GM18520 (cell line): Measurements from ENCODE around the gene GMEB2.
A peak's percentile ranks its signal among the peaks of the same experiment; 100 is the strongest.
"Not testable (repeated sequence)": the region's sequence is repeated elsewhere in the genome, so short reads cannot be mapped to it uniquely, and the experiment has no call there.

Experiments
- ATAC-seq: cut with Tn5 transposase; IDR thresholded peaks from one replicate; pipeline ENCODE4 v1.9.1; 2021; ENCODE audit not compliant: unreplicated experiment

GMEB2 gene, protein sequence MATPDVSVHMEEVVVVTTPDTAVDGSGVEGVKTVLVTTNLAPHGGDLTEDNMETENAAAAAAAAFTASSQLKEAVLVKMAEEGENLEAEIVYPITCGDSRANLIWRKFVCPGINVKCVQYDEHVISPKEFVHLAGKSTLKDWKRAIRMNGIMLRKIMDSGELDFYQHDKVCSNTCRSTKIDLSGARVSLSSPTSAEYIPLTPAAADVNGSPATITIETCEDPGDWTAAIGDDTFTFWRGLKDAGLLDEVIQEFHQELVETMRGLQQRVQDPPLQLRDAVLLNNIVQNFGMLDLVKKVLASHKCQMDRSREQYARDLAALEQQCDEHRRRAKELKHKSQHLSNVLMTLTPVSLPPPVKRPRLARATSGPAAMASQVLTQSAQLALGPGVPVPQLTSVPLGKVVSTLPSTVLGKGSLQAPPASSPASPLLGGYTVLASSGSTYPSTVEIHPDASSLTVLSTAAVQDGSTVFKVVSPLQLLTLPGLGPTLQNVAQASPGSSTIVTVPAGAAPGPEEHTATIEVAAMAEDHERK

DNA sequence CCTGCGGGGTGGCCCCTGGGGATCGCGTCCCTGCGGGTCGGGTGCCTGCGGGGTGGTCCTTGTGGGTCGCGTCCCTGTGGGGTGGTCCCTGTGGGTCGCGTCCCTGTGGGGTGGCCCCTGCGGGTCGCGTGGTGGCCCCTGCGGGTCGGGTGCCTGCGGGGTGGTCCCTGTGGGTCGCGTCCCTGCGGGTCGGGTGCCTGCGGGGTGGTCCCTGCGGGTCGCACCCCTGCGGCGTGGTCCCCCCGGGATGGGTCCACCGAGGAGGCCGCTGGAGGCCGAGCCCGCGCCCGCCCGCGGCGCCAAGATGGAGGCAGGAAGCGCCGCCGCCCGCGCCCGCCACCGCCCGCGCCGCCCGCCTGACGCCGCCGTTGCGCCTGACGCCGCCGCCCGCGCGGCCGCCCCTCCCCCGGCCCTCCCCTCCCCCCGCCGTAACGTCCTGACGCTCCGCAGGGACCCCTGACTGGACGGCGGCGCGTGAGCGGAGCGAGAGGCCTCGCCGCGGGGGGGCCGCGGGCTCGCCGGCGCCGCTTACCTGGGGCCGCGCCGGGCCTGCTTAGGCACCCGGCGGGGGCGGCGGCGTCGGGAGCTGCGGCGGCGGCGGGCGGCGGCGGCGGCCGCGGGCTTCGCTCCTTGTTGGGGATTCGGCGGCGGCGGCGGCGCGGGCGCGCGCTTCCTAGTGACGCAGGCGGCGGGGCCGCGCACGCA is at the start of gene GMEB2:
Gene GMEB2 (minus strand): TSS at position 678 of the 705 bp plus-strand sequence. CDS start 7,704 bp downstream, outside the sequence.
- peak; percentile 26 for ATAC-seq

DNA sequence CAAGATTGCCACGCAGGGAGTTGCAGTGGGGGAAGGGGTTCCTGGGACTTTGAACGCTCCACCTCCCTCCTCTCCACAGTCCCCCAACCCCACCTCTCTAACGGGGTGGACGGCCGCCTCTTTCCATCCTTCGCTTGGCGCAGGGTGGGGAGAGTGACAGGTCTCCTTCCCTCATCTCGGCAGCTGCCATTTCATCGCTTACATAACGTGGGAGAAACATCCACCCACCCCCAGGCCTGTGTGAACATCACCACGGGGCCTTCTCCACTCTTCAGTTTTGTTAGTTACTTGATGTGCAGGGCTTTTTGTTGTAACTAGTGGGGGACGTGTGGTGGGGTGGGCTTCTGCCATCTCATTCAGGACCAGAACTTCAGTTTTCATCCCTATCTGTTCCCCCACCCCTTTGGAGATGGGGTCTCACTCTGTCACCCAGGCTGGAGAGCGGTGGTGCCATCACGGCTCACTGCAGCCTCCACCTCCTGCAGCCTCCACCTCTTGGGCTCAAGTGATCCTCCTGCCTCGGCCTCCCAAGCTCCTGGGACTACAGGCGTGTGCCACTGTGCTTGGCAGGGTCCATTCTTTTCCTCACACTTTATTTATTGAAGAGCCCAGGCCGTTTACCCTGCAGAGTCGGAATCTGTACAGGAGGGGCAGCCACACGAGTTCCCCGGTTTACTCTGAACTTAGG is 48.9 kb upstream of the GMEB2 start:
- no peak for ATAC-seq

GRCh38 chr20:63673951-63674350 is 47.0 kb upstream of the GMEB2 start:
- ATAC-seq: no peak

DNA sequence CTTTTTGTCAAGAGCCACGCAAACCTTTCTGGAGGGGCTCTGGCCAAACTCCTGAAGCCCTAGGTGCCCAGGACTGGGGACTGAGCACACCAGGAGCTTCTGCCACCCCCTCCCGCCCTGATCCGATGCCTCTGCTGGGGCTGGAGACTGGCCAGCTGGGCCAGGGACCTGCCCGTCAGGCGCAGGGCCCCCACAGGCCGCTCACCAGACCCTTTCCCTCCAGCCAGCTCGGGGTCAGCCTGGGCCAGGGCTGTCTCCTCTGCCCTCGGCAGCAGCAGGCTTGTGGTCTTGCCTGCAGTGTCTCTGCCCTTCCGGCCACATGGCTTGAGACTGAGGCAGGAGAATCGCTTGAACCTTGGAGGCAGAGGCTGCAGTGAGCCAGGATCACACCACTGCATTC is 45.8 kb upstream of the GMEB2 start:
- ATAC-seq: no peak

DNA sequence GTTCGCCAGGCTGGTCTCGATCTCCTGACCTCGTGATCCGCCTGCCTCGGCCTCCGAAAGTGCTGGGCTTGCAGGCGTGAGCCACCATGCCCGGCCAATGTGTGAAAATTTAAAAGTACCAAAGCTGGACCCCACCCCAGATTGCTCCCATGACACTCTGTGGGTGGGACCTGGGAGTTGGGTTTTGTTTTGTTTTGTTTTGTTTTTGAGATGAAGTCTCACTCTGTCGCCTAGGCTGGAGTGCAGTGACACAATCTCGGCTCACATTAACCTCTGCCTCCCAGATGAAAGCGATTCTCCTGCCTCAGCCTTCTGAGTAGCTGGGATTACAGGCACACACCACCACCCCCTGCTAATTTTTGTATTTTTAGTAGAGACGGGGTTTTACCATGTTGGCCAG is 44.8 kb upstream of the GMEB2 start:
- not testable (repeated sequence) for ATAC-seq

- no peak for ATAC-seq
Measured at GRCh38 chr20:63668351-63668750, 41.5 kb upstream of the GMEB2 start.

- ATAC-seq: no peak
Measured at GRCh38 chr20:63667858-63668257, 41.0 kb upstream of the GMEB2 start.

- ATAC-seq: no peak
Measured at GRCh38 chr20:63665708-63666107, 38.8 kb upstream of the GMEB2 start.

DNA sequence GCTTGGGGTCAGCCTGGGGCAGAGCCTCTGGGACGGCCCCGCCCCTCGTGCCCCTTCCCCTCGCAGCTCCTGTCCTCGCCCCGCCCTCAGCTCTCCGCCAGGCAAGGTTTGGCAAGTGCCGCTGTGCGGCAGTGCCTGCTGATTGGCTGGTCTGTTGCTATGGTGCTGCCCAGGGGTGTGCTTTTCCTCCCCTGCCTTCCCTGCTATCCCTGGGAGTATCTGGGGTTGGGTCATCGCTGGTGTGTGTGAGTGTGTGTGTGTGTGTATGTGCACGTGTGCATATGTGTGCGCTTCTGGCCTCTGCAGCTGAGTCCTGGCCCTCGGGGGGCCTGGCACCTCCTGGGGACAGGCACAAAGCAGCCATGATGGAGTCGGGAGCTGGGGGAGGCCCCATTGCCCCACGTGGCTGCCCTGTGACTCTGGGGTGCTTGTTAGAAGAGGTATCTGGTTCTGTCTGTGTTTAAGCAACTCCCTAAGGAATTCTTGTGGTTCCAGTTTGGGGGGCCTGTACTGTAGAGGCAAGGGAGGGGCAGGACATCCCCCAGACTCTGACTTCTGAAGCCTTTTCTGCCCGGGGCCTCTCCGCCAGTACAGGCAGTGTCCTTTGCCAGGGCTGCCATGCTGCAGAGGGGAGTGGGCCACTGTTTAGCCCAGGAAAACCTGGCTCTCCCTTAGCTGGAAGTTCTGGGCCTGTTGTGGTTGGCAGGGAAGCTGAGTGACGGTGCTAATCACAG is 38.1 kb upstream of the GMEB2 start:
- no peak for ATAC-seq

DNA sequence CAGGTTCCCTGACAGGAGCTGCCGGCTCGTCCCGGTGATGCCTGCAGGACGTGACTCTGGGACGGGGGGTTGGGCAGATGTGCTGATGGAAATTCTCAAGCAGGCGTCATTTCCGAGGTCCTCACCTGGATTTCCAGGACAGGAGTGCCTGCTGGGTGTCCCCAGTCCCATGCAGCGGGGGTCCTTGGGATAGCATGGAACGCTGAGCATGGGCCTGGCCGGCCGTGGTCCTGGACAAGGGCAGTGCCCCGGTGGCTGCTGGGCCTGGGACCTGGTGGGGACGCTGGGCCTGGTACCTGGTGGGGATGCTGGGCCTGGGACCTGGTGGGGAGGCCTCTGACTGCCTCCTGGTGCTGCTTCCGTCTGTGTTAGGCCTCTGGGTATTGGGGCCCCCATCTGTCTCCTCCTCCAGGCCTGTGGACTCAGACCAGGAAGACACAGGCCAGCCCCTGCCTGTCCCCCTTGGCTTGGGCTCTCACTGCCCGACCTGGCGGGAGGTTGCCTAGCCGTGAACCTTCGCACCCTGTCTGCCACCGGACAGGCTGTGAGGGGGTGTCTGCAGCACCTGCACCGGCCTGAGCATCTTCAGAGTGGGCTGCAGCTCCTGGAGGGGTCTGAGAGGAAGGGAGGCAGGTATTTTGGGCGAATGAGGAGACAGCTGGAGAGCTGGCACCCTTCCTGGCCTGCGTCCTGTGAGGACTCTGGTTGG is 37.4 kb upstream of the GMEB2 start:
- ATAC-seq: no peak

DNA sequence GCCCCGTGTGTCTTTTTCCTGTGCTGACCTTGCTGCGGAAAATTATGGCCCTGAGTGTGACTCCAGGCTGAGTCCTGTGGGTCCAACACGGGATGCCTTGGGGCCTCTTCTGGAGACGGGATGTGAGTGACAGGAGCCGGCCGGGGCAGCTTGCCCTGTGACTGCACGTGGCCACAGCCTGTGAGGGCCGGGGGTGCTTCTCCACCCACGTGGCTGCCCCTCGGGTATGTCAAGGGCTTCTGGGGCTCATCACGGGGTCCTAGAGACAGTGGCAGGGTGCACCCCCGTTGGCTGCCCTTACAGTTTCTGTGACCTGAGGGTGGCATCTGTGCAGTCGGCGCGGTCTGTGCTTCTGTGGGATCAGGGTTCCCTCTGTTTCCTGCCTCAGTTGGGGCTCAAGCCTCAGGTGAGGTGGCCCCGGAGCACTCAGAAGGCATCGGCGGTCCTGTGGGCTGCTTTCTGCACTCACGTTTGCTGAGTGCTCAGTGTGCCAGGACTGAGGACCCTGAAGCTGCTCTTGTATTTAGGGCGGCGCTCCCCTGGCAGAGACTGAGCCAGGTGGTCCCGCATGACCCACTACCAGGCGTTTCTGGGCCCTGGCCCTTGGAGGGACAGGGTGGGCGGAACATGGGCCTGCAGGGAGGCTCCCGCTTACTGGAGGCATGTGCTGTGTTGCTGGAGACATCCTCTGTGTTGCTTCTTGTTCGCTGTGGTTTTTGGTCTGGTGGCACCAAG is 36.6 kb upstream of the GMEB2 start:
- no peak for ATAC-seq

GRCh38 chr20:63662813-63663189 is 35.9 kb upstream of the GMEB2 start:
- ATAC-seq: no peak

- no peak for ATAC-seq
Measured at GRCh38 chr20:63661959-63662812, 35.3 kb upstream of the GMEB2 start.

DNA sequence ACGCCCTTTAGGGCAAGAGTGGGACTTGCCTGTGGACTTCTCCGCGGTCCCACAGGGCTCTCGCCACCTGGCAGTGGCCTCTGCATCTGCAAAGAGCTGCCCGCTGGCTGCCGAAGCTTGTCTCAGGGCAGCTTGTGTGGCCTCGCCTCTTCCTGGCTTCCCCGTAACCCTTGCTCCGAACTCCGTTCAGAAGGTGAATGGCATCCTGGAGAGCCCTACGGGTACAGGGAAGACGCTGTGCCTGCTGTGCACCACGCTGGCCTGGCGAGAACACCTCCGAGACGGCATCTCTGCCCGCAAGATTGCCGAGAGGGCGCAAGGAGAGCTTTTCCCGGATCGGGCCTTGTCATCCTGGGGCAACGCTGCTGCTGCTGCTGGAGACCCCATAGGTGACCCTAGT is 34.2 kb upstream of the GMEB2 start:
- ATAC-seq: no peak

DNA sequence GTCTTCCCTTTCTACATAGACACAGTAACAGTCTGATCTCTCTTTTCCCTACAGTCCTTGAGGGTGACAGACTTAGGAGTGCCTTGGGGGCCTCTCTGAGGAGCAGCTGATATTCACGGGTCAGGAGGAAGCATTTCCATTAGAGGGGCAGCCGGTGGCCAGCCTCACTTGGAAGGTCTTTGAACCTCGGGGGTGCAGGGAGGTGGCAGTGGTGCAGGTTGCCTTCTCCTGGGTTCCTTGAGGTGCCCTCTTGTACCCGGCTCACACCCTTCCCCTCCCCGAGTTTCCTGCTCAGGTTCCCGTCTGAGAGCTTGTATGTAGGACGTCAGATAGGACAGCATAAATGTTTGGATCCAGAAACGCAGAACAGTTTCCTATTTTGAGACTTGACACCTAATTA is 33.7 kb upstream of the GMEB2 start:
- ATAC-seq: no peak

DNA sequence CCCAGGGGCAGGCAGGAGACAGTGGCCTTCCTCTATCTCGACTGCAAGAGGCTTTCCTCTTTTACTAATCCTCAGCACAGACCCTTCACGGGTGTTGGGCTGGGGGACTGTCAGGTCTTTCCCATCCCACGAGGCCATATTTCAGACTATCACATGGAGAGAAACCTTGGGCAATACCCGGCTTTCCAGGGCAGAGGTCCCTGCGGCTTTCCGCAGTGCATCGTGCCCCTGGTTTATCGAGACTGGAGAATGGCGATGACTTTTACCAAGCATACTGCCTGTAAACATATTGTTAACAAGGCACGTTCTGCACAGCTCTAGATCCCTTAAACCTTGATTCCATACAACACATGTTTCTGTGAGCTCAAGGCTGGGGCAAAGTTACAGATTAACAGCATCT is 33.3 kb upstream of the GMEB2 start:
- ATAC-seq: not testable (repeated sequence)

DNA sequence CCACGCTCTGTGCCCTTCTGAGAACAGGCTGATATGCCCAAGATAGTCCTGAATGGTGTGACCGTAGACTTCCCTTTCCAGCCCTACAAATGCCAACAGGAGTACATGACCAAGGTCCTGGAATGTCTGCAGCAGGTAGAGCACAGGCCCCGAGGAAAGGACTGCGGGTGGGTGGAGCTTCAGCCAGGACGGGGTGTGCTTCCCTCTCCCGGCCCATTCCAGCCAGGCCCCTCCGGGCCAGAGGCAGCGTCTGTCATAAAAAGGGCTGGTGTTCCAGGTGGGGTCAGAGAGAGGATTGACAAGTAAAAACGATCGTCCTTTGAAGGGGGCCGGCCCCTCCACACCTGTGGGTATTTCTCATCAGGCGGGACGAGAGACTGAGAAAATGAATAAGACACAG is 32.5 kb upstream of the GMEB2 start:
- ATAC-seq: no peak

GRCh38 chr20:63658749-63659187 is 31.9 kb upstream of the GMEB2 start:
- ATAC-seq: peak; percentile 5
